C4-2B (cell line): ENCODE measurements around the gene RANGAP1.

Experiments used
- H3K27ac ChIP-seq: fragments of 450-650 bp; 2 replicates; pipeline ENCODE4 v1.5.1; 2017
- ZFX ChIP-seq: fragments of 450-650 bp; IDR thresholded peaks from 2 replicates; pipeline ENCODE4 v1.6.1; 2017
- TF ChIP-seq, protein P1 (sequence below): fragments of 450-650 bp; conservative IDR thresholded peaks from 2 replicates; pipeline ENCODE4 v1.5.1; 2017; ENCODE audit warnings: mild to moderate bottlenecking

The RANGAP1 gene

DNA sequence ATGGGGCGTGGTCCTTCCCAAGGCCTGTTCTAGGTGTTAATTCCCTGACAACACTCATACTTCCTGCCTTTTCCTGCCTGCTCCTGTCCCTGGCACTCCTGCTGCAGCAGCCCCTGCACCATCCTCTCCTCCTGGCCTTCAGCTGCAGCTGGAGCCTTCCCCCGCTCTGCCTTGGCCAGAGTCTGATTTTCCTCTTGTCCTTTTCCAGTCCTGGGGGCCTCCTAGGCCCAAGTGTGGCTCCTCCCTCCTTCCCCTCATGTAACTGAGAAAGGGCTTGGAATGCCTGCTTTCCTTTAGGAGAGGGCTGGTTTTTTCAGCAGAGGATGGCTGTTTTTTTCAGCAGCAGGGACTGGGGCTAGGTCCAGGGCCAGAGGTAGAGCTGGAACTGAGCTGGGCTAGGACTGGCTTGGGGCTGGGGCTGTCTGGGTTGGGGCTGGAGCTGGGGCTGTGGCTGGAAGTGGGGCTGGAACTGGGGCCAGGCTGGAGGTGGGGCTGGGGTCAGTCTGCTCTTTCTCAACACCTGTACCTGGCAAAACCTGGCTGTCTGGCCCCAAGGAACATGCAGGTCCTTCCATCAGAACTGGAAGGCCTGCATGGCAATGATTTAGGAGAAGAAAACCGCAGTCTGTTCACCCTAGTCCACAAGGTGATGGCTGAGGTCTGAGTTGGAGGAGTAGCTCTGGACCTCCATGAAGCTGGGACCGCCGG, 39.0 kb upstream of the RANGAP1 start:
- TF ChIP-seq, protein P1, sequence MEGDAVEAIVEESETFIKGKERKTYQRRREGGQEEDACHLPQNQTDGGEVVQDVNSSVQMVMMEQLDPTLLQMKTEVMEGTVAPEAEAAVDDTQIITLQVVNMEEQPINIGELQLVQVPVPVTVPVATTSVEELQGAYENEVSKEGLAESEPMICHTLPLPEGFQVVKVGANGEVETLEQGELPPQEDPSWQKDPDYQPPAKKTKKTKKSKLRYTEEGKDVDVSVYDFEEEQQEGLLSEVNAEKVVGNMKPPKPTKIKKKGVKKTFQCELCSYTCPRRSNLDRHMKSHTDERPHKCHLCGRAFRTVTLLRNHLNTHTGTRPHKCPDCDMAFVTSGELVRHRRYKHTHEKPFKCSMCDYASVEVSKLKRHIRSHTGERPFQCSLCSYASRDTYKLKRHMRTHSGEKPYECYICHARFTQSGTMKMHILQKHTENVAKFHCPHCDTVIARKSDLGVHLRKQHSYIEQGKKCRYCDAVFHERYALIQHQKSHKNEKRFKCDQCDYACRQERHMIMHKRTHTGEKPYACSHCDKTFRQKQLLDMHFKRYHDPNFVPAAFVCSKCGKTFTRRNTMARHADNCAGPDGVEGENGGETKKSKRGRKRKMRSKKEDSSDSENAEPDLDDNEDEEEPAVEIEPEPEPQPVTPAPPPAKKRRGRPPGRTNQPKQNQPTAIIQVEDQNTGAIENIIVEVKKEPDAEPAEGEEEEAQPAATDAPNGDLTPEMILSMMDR: no peak
- TF ChIP-seq ZFX: no peak
- no peak overlapping the region for H3K27ac ChIP-seq

DNA sequence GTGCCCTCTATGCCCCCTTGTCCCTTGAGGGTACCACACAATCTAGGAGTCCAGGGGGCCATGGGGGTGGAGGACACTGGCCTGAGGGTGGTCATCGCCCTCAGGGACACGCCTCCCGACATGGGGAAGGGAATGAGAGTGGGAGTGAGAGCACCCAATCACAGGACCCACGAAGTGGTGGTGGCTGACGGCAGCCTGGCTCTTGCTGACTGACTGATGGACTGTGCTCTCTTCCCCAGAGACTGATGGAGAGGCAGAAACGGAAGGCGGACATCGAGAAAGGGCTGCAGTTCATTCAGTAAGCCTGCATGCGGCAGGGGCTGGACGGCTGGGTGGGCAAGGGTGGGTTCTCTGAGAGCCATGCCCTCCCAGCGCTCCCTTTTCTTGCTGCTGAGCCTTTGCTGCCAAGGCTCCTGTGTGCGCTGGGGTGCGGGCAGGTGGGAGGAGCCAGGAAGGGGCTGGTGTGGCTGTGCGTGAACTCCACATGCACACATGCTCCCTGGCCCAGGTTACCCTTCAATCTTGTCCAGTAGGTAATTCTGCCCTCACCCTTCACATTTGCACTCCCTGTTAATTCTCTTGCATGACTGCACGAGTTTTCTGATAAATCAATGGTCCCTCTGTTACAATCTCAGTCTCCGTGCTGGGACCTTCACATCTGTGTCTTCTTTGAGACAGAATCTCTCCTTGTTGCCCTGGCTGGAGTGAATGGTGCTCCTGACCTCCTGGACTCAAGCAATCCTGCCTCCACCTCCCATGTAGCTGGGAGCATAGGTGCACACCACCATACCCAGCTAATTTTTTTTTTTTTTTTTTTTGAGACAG, 34.6 kb upstream of the RANGAP1 start:
- H3K27ac ChIP-seq: no peak overlapping the region
- TF ChIP-seq, protein P1: no peak
- no peak for TF ChIP-seq ZFX

DNA sequence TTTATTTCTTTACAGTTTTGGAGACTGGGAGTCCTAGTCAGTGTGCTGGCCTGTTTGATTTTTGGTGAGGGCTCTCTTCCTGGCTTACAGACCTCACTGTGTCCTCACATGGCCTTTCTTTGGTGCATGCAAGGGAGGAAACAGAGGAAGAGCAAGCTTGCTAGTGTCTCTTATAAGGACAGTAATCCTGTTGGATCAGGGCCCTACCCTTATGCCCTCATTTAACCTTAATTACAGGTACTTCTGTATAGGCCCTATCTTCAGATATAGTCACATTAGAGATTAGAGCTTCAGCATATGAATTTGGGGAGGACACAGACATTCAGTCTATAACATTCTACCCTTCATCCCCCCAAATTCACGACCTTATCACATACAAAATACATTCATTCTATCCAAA, 29.6 kb upstream of the RANGAP1 start:
- TF ChIP-seq, protein P1: no peak
- TF ChIP-seq ZFX: no peak
- peak overlapping the region; percentile 24 for H3K27ac ChIP-seq

DNA sequence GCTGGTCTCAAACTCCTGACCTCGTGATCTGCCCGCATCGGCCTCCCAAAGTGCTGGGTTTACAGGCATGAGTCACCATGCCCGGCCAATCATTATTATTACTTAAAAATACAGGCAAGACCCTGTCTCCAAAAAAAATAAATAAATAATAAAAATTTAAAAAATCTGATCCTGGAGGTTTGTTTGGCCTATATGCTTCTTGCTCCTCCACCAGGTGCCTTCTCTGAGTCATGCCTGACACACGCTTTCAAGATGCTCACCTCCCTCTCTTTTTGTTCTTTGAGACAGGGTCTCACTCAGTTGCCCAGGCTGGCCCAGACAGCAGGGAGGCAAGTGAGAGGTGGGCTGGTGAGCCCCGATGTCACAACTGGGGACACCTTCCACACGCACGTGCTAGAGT, 28.8 kb upstream of the RANGAP1 start:
- TF ChIP-seq ZFX: no peak
- TF ChIP-seq, protein P1: no peak
- H3K27ac ChIP-seq: peak overlapping the region; percentile 41

DNA sequence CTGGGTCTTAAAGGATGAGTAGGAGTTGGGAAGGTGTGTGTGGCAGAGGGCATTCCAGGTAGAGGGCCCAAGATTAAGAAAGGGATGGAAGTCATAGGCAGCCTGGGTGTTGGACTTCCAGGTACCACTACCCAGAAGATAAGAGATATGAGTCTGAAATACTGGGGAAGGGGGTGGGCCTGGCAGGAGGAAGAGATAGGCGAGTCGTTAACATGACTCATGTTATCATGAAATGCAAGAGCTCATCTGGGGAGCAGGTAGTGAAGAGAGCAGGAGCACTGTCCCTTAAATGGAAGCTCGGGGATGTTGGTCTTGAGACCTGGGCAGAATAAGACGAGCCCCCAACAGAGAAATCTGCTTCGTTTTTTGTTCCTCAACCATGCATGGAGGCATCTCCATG, 25.5 kb upstream of the RANGAP1 start:
- no peak overlapping the region for H3K27ac ChIP-seq
- no peak for TF ChIP-seq ZFX

DNA sequence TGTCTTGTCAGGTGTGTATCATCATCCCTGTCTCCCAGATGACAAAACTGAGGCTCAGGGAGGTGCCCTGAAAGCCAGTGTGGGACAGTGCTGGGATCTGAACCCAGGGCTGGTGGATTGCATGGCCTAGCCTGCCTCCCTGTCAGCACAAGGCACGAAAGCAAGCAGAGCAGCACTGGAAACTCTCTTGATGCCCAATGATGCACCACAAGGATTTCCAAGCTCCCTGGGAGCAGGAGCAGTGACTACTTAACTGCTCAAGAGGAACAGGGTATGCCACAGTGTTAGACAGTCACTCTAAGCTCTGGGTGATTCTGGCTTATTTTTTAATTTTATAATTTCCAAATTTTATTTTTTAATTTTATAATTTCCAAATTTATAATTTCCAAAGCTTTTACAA, 24.3 kb upstream of the RANGAP1 start:
- no peak overlapping the region for H3K27ac ChIP-seq
- no peak for TF ChIP-seq ZFX
- TF ChIP-seq, protein P1: no peak

DNA sequence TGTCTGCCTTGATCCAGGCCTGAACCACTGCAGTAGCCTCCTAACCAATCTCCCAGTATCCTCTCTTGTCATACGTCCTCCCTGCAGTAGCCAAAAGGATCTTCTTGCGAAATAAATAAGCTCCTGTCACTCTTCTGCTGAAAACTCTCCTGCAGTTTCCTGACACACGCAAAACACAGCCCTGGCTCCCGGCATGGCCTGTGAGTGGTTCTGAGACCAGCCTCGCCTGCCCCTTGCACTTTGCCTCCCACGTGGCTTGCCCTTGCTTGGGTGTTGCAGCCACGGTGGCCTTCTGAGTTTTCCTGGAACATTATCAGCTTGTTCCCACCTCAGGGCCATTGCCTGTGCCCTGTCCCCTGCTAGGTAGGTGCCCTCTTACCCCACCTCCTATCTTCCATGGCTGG, 22.6 kb upstream of the RANGAP1 start:
- H3K27ac ChIP-seq: no peak overlapping the region
- no peak for TF ChIP-seq ZFX
- TF ChIP-seq, protein P1: no peak
